ENCODE data around the gene JTB. TPM values are rescaled to one million over a fixed set of nuclear protein-coding genes. Genes with fewer than 3 reads are reported as not detected.
A peak's percentile ranks its signal among the peaks of the same experiment; 100 is the strongest.

JTB gene
- total RNA-seq, 2 donors from 2014 or later = 88.1 to 90.3 TPM

- peaks cover 30% of the 10 kb centered on the region for H3K4me1 Mint-ChIP-seq
- ATAC-seq (no peak), DNase-seq (no peak)
- H3K9me3 ChIP-seq (ENCODE audit: control insufficient read depth, low read length, poor library complexity, severe bottlenecking) = no peaks in the 10 kb centered on the region
- H3K27ac Mint-ChIP-seq = peak overlapping the region; percentile 94
- peaks cover 3% of the 10 kb centered on the region for H3K36me3 Mint-ChIP-seq (ENCODE audit: low read depth)
- H3K27me3 Mint-ChIP-seq = no peaks in the 10 kb centered on the region
- no peak overlapping the region for H3K4me3 Mint-ChIP-seq
These were observed 8.5 kb downstream of the JTB start for GRCh38 chr1:153968972-153969371.

- DNase-seq = no peak
- H3K4me3 Mint-ChIP-seq = peak overlapping the region; percentile 95
- H3K9me3 ChIP-seq (ENCODE audit: control insufficient read depth, low read length, poor library complexity, severe bottlenecking) = no peaks in the 10 kb centered on the region
- peaks cover 35% of the 10 kb centered on the region for H3K4me1 Mint-ChIP-seq
- peak overlapping the region; percentile 94 for H3K27ac Mint-ChIP-seq
- peaks cover 3% of the 10 kb centered on the region for H3K36me3 Mint-ChIP-seq (ENCODE audit: low read depth)
- H3K27me3 Mint-ChIP-seq = no peaks in the 10 kb centered on the region
- no peak for ATAC-seq
These were observed 9.1 kb downstream of the JTB start for GRCh38 chr1:153968408-153968807.

- Mint-ChIP-seq H3K4me3 (peak overlapping the region; percentile 95), H3K36me3 (ENCODE audit: low read depth) (peaks cover 2% of the 10 kb centered on the region), H3K4me1 (peaks cover 35% of the 10 kb centered on the region), H3K27ac (peak overlapping the region; percentile 94), H3K27me3 (no peaks in the 10 kb centered on the region)
- DNase-seq (no peak), ATAC-seq (no peak)
- no peaks in the 10 kb centered on the region for H3K9me3 ChIP-seq (ENCODE audit: control insufficient read depth, low read length, poor library complexity, severe bottlenecking)
These were observed 9.5 kb downstream of the JTB start for GRCh38 chr1:153968000-153968363.

GRCh38 chr1:153967107-153967999 lies 10.1 kb downstream of the JTB start, which contains the start of gene CREB3L4:
Gene CREB3L4, plus strand, starts transcription at chr1:153967902. Its CDS starts 624 bp downstream, at chr1:153968526.
- H3K27me3 Mint-ChIP-seq = no peaks in the 10 kb centered on the region
- peak within 1 kb of the TSS; percentile 94 for H3K27ac Mint-ChIP-seq
- DNase-seq (peak; percentile 64 to 74 (median 69)), ATAC-seq (peak; percentile 88)
- H3K4me1 Mint-ChIP-seq = peaks cover 40% of the 10 kb centered on the region
- peaks cover 2% of the 10 kb centered on the region for H3K36me3 Mint-ChIP-seq (ENCODE audit: low read depth)
- H3K9me3 ChIP-seq (ENCODE audit: control insufficient read depth, low read length, poor library complexity, severe bottlenecking) = no peaks in the 10 kb centered on the region
- peak within 1 kb of the TSS; percentile 95 for H3K4me3 Mint-ChIP-seq

GRCh38 chr1:153963850-153964331 lies 13.6 kb downstream of the JTB start:
- DNase-seq (no peak), ATAC-seq (no peak)
- Mint-ChIP-seq H3K27ac (peak overlapping the region; percentile 99), H3K4me1 (peaks cover 44% of the 10 kb centered on the region), H3K27me3 (no peaks in the 10 kb centered on the region), H3K36me3 (ENCODE audit: low read depth) (peaks cover 2% of the 10 kb centered on the region), H3K4me3 (peak overlapping the region; percentile 97)
- no peaks in the 10 kb centered on the region for H3K9me3 ChIP-seq (ENCODE audit: control insufficient read depth, low read length, poor library complexity, severe bottlenecking)

- Mint-ChIP-seq H3K36me3 (ENCODE audit: low read depth) (peaks cover 5% of the 10 kb centered on the region), H3K27ac (peak within 1 kb of the TSS; percentile 99), H3K27me3 (no peaks in the 10 kb centered on the region), H3K4me1 (peaks cover 47% of the 10 kb centered on the region), H3K4me3 (peak within 1 kb of the TSS; percentile 97)
- peak; percentile 90 to 93 (median 93) for DNase-seq
- no peaks in the 10 kb centered on the region for H3K9me3 ChIP-seq (ENCODE audit: control insufficient read depth, low read length, poor library complexity, severe bottlenecking)
- peak; percentile 59 for ATAC-seq
These were observed 14.2 kb downstream of the JTB start, which contains the start of gene SLC39A1 for GRCh38 chr1:153963030-153963849. Gene SLC39A1, minus strand, starts transcription at chr1:153963537. Its CDS starts 822 bp downstream, at chr1:153962715.

- H3K36me3 Mint-ChIP-seq (ENCODE audit: low read depth) = peaks cover 7% of the 10 kb centered on the region
- ATAC-seq (no peak), DNase-seq (no peak)
- H3K27ac Mint-ChIP-seq = peak overlapping the region; percentile 99
- H3K4me1 Mint-ChIP-seq = peaks cover 46% of the 10 kb centered on the region
- no peaks in the 10 kb centered on the region for H3K9me3 ChIP-seq (ENCODE audit: control insufficient read depth, low read length, poor library complexity, severe bottlenecking)
- H3K27me3 Mint-ChIP-seq = no peaks in the 10 kb centered on the region
- H3K4me3 Mint-ChIP-seq = peak overlapping the region; percentile 97
These were observed 15.1 kb downstream of the JTB start for GRCh38 chr1:153962088-153963029.

- no peaks in the 10 kb centered on the region for H3K9me3 ChIP-seq (ENCODE audit: control insufficient read depth, low read length, poor library complexity, severe bottlenecking)
- H3K36me3 Mint-ChIP-seq (ENCODE audit: low read depth) = peaks cover 7% of the 10 kb centered on the region
- no peak for DNase-seq
- peaks cover 48% of the 10 kb centered on the region for H3K4me1 Mint-ChIP-seq
- peak overlapping the region; percentile 49 for H3K4me3 Mint-ChIP-seq
- ATAC-seq = no peak
- H3K27me3 Mint-ChIP-seq = no peaks in the 10 kb centered on the region
- peak overlapping the region; percentile 73 for H3K27ac Mint-ChIP-seq
These were observed 16.1 kb downstream of the JTB start for GRCh38 chr1:153961421-153961820.

GRCh38 chr1:153960206-153960605 lies 17.3 kb downstream of the JTB start:
- no peaks in the 10 kb centered on the region for H3K9me3 ChIP-seq (ENCODE audit: control insufficient read depth, low read length, poor library complexity, severe bottlenecking)
- peaks cover 47% of the 10 kb centered on the region for H3K4me1 Mint-ChIP-seq
- DNase-seq (no peak), ATAC-seq (no peak)
- no peak overlapping the region for H3K4me3 Mint-ChIP-seq
- H3K36me3 Mint-ChIP-seq (ENCODE audit: low read depth) = peaks cover 7% of the 10 kb centered on the region
- no peak overlapping the region for H3K27ac Mint-ChIP-seq
- H3K27me3 Mint-ChIP-seq = no peaks in the 10 kb centered on the region

GRCh38 chr1:153959454-153959853 lies 18.0 kb downstream of the JTB start:
- H3K9me3 ChIP-seq (ENCODE audit: control insufficient read depth, low read length, poor library complexity, severe bottlenecking) = no peaks in the 10 kb centered on the region
- H3K27ac Mint-ChIP-seq = peak overlapping the region; percentile 96
- ATAC-seq = no peak
- DNase-seq = no peak
- H3K36me3 Mint-ChIP-seq (ENCODE audit: low read depth) = peaks cover 7% of the 10 kb centered on the region
- H3K4me1 Mint-ChIP-seq = peaks cover 48% of the 10 kb centered on the region
- H3K4me3 Mint-ChIP-seq = peak overlapping the region; percentile 57
- H3K27me3 Mint-ChIP-seq = no peaks in the 10 kb centered on the region

- H3K4me1 Mint-ChIP-seq = peaks cover 50% of the 10 kb centered on the region
- no peaks in the 10 kb centered on the region for H3K27me3 Mint-ChIP-seq
- peaks cover 13% of the 10 kb centered on the region for H3K36me3 Mint-ChIP-seq (ENCODE audit: low read depth)
- H3K27ac Mint-ChIP-seq = peak overlapping the region; percentile 96
- DNase-seq (no peak), ATAC-seq (no peak)
- no peaks in the 10 kb centered on the region for H3K9me3 ChIP-seq (ENCODE audit: control insufficient read depth, low read length, poor library complexity, severe bottlenecking)
- H3K4me3 Mint-ChIP-seq = peak overlapping the region; percentile 97
These were observed 18.6 kb downstream of the JTB start for GRCh38 chr1:153958961-153959260.

- Mint-ChIP-seq H3K36me3 (ENCODE audit: low read depth) (peaks cover 10% of the 10 kb centered on the region), H3K27me3 (no peaks in the 10 kb centered on the region), H3K4me3 (peak within 1 kb of the TSS; percentile 97), H3K27ac (peak within 1 kb of the TSS; percentile 96), H3K4me1 (peaks cover 46% of the 10 kb centered on the region)
- H3K9me3 ChIP-seq (ENCODE audit: control insufficient read depth, low read length, poor library complexity, severe bottlenecking) = no peaks in the 10 kb centered on the region
- DNase-seq (peak; percentile 91 to 95 (median 94)), ATAC-seq (peak; percentile 91)
These were observed 19.1 kb downstream of the JTB start, which contains the start of gene CRTC2 for GRCh38 chr1:153958111-153958960. Gene CRTC2, minus strand, starts transcription at chr1:153958612. Its CDS starts 115 bp downstream, at chr1:153958497.
